ENCODE data around the gene NACC1. TPM values are rescaled to one million over a fixed set of nuclear protein-coding genes. Genes with fewer than 3 reads are reported as not detected.
"Not testable (repeated sequence)": the region's sequence is repeated elsewhere in the genome, so short reads cannot be mapped to it uniquely, and the experiment has no call there.

Gene NACC1
- total RNA-seq, 1 donor from 2014 or later: 66.1 TPM

DNA sequence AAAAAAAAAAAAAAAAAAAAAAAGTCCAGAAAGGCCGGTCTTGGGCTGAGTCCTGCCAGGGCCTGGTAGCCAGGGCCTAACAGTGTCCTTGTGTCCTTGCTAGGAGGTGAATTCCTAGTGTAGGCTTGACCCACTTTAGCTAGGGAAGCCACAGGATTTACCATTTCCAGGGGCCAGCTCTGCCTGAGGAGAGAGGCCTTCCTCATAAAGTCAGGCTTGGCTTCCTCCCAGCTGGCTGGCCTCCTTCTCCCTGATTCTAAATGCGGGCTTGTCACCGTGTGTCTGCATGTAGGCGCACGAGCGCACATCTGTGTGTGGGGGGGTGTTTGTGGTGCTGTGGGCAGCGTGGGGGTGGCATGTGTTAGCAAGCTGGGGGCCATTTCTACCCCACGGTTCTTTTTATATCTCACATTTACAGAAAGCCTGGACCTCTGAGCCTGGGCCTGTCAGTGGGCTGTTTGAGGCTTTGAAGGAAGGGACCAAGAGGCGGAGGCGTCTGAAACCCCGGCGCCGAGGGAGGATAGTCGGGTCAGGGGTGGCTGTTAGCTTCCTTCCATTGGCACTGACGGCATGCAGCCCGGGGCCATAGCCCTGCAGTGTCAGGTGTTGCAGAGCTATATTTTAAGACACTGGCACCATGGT lies 63.8 kb downstream of the NACC1 start:
- Histone ChIP-seq H3K4me3 (ENCODE audit: low read depth, low read length) (no peak overlapping the region), H3K36me3 (ENCODE audit: control insufficient read depth, insufficient read depth, low read length) (no peaks in the 10 kb centered on the region), H3K27me3 (ENCODE audit: control insufficient read depth, insufficient read depth, low read length) (no peaks in the 10 kb centered on the region)
- no peak for DNase-seq (ENCODE audit: low read depth)
- TF ChIP-seq, protein P1, sequence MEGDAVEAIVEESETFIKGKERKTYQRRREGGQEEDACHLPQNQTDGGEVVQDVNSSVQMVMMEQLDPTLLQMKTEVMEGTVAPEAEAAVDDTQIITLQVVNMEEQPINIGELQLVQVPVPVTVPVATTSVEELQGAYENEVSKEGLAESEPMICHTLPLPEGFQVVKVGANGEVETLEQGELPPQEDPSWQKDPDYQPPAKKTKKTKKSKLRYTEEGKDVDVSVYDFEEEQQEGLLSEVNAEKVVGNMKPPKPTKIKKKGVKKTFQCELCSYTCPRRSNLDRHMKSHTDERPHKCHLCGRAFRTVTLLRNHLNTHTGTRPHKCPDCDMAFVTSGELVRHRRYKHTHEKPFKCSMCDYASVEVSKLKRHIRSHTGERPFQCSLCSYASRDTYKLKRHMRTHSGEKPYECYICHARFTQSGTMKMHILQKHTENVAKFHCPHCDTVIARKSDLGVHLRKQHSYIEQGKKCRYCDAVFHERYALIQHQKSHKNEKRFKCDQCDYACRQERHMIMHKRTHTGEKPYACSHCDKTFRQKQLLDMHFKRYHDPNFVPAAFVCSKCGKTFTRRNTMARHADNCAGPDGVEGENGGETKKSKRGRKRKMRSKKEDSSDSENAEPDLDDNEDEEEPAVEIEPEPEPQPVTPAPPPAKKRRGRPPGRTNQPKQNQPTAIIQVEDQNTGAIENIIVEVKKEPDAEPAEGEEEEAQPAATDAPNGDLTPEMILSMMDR (IDR thresholded peaks at IDR 0.05; ENCODE audit: insufficient read depth, low read length, poor library complexity, severe bottlenecking): no peak

DNA sequence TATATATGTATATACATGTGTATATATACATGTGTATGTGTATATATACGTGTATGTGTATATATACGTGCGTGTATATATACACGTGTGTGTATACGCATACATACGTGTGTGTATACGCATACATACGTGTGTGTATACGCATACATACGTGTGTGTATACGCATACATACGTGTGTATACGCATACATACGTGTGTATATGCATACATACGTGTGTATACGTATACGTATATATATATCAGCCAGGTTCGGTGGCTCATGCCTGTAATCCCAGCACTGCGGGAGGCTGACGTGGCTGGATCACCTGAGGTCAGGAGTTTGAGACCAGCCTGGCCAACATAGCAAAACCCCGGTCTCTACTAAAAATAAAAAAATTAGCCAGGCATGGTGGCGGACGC lies 66.9 kb downstream of the NACC1 start:
- not testable (repeated sequence) for H3K36me3 ChIP-seq (ENCODE audit: control insufficient read depth, insufficient read depth, low read length); DNase-seq (ENCODE audit: low read depth); H3K27me3 ChIP-seq (ENCODE audit: control insufficient read depth, insufficient read depth, low read length); H3K4me3 ChIP-seq (ENCODE audit: low read depth, low read length)

DNA sequence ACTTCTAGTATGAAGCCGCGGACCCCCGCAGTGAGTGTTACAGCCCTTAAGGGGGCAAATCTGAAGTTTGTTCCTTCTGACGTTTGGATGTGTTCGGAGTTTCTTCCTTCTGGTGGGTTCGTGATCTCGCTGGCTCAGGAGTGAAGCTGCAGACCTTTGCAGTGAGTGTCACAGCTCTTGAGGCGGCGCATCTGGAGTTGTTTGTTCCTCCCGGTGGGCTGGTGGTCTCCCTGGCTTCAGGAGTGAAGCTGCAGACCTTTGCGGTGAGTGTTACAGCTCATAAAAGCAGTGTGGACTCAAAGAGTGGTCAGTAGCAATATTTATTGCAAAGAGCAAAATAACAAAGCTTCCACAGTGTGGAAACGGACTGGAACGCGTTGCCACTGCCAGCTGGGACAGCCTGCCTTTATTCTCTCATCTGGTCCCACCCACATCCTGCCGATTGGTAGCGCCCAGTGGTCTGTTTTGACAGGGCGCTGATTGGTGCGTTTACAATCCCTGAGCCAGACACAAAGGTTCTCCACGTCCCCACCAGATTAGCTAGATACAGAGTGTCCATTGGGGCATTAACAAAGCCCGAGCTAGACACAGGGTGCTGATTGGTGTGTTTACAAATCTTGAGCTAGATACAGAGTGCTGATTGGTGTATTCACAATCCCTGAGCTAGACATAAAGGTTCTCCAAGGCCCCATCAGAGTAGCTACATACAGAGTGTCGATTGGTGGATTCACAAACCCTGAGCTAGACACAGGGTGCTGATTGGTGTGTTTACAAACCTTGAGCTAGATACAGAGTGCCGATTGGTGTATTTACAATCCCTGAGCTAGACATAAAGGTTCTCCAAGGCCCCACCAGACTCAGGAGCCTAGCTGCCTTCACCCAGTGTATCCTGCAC lies 67.9 kb downstream of the NACC1 start:
- not testable (repeated sequence) for H3K4me3 ChIP-seq (ENCODE audit: low read depth, low read length); DNase-seq (ENCODE audit: low read depth); H3K36me3 ChIP-seq (ENCODE audit: control insufficient read depth, insufficient read depth, low read length); H3K27me3 ChIP-seq (ENCODE audit: control insufficient read depth, insufficient read depth, low read length)

DNA sequence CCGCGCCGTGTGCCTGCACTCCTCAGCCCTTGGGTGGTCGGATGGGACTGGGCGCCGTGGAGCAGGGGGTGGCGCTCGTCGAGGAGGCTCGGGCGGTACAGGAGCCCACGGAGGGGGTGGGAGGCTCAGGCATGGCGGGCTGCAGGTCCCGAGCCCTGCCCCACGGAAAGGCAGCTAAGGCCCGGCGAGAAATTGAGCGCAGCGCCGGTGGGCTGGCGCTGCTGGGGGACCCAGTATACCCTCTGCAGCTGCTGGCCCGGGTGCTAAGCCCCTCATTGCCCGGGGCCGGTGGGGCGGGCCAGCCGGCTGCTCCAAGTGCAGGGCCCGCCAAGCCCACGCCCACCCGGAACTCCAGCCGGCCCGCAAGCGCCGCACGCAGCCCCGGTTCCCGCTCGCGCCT lies 68.6 kb downstream of the NACC1 start:
- not testable (repeated sequence) for H3K36me3 ChIP-seq (ENCODE audit: control insufficient read depth, insufficient read depth, low read length)

DNA sequence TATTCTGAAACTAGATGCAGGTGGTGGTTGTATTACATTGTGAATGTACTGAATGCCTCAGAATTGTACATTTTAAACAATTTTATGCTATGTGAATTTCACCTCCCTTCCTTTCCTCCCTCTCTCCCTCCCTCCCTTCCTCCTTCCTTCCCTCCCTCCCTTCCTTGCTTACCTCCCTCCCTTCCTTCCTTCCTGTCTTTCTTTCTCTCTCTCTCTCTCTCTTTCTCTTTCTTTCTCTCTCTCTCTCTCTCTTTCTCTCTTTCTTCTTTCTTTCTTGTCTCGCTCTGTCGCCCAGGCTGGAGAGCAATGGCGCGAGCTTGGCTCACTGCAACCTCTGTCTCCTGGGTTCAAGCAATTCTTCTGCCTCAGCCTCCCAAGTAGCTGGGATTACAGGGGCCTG lies 69.4 kb downstream of the NACC1 start:
- DNase-seq (ENCODE audit: low read depth): no peak
- no peaks in the 10 kb centered on the region for H3K27me3 ChIP-seq (ENCODE audit: control insufficient read depth, insufficient read depth, low read length)
- TF ChIP-seq, protein P1 (IDR thresholded peaks at IDR 0.05; ENCODE audit: insufficient read depth, low read length, poor library complexity, severe bottlenecking): no peak
- no peak overlapping the region for H3K4me3 ChIP-seq (ENCODE audit: low read depth, low read length)
- no peaks in the 10 kb centered on the region for H3K36me3 ChIP-seq (ENCODE audit: control insufficient read depth, insufficient read depth, low read length)

More for the DNA sequence above, 68.6 kb downstream of the NACC1 start:
- H3K4me3 ChIP-seq (ENCODE audit: low read depth, low read length); DNase-seq (ENCODE audit: low read depth); H3K27me3 ChIP-seq (ENCODE audit: control insufficient read depth, insufficient read depth, low read length): not testable (repeated sequence)

DNA sequence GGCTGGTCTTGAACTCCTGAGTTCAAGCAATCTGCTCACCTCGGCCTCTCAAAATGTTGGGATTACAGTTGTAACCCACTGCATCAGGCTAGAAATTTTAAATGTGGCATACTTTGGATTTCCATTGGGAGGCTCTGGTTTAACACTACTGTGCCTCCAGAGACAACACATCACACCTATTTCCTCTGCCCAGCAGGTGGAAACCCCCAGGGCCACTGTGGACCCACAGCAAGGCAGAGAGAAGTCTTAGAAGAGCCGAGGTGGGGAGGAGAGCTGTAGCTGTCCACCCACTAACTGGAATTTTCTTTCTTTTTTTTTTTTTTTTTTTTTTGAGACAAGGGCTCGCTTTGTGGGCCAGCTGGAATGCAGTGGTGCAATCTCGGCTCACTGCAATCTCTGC lies 71.5 kb downstream of the NACC1 start:
- Histone ChIP-seq H3K27me3 (ENCODE audit: control insufficient read depth, insufficient read depth, low read length) (no peaks in the 10 kb centered on the region), H3K36me3 (ENCODE audit: control insufficient read depth, insufficient read depth, low read length) (no peaks in the 10 kb centered on the region), H3K4me3 (ENCODE audit: low read depth, low read length) (no peak overlapping the region)
- TF ChIP-seq, protein P1 (IDR thresholded peaks at IDR 0.05; ENCODE audit: insufficient read depth, low read length, poor library complexity, severe bottlenecking): no peak
- no peak for DNase-seq (ENCODE audit: low read depth)

Other genes with a start within 250 kb of the NACC1 start
- 38.5 and 44.4 TPM in 2 replicates for gene DNASE2, start 236.8 kb upstream of the NACC1 start, total RNA-seq
- not detected in 2 replicates for gene KLF1, start 231.1 kb upstream of the NACC1 start, total RNA-seq
- 35.2 and 43.9 TPM in 2 replicates for gene GCDH, start 227.1 kb upstream of the NACC1 start, total RNA-seq
- gene SYCE2, start 199.0 kb upstream of the NACC1 start, total RNA-seq: 0.13 and 0.48 TPM in 2 replicates
- 90.6 and 93.7 TPM in 2 replicates for gene FARSA, start 184.6 kb upstream of the NACC1 start, total RNA-seq
- 936 and 958 TPM in 2 replicates for gene CALR, start 179.7 kb upstream of the NACC1 start, total RNA-seq
- 138 and 146 TPM in 2 replicates for gene RAD23A, start 172.4 kb upstream of the NACC1 start, total RNA-seq
- gene GADD45GIP1, start 161.0 kb upstream of the NACC1 start, total RNA-seq: 60.1 and 78.0 TPM in 2 replicates
- not detected in 2 replicates for gene DAND5, start 148.7 kb upstream of the NACC1 start, total RNA-seq
- gene NFIX, start 122.8 kb upstream of the NACC1 start, total RNA-seq: 6.7 and 9.7 TPM in 2 replicates
- 3.3 and 5.3 TPM in 2 replicates for gene LYL1, start 15.4 kb upstream of the NACC1 start, total RNA-seq
- gene TRMT1, start 1.5 kb upstream of the NACC1 start, total RNA-seq: 69.4 and 74.7 TPM in 2 replicates
- 66.2 and 70.2 TPM in 2 replicates for gene STX10, start 32.1 kb downstream of the NACC1 start, total RNA-seq
- 130 and 169 TPM in 2 replicates for gene IER2, start 32.1 kb downstream of the NACC1 start, total RNA-seq